ENCODE data around the gene NINL.

DNA sequence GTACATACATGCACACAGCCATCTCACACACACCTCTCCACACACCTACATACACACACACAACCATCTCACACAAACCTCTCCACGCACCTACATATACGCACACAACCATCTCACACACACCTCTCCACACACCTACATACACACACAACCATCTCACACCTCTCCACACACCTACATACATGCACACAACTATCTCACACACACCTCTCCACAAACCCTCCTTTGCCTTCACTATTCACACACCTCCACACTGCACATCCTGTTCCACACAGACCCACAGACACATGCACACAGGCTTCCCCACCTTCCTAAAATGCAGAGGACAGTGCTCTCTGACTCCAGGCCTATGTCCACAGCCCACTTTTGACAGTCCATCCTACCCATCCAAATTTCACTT lies 16.3 kb upstream of the NINL start:
- TF ChIP-seq, protein P1, sequence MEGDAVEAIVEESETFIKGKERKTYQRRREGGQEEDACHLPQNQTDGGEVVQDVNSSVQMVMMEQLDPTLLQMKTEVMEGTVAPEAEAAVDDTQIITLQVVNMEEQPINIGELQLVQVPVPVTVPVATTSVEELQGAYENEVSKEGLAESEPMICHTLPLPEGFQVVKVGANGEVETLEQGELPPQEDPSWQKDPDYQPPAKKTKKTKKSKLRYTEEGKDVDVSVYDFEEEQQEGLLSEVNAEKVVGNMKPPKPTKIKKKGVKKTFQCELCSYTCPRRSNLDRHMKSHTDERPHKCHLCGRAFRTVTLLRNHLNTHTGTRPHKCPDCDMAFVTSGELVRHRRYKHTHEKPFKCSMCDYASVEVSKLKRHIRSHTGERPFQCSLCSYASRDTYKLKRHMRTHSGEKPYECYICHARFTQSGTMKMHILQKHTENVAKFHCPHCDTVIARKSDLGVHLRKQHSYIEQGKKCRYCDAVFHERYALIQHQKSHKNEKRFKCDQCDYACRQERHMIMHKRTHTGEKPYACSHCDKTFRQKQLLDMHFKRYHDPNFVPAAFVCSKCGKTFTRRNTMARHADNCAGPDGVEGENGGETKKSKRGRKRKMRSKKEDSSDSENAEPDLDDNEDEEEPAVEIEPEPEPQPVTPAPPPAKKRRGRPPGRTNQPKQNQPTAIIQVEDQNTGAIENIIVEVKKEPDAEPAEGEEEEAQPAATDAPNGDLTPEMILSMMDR (IDR thresholded peaks at IDR 0.05): no peak
- TF ChIP-seq POLR2A (IDR thresholded peaks at IDR 0.05): no peak

Measured in right lobe of liver (tissue), 4 donors.